HG03565 (cell line): Measurements from ENCODE around the gene PTPRN2.
"Not testable (repeated sequence)": the region's sequence is repeated elsewhere in the genome, so short reads cannot be mapped to it uniquely, and the experiment has no call there.

Experiments used
- ATAC-seq: cut with Tn5 transposase; IDR thresholded peaks from one replicate; pipeline ENCODE4 v1.9.1; 2021; ENCODE audit warnings: mild to moderate bottlenecking, moderate library complexity; ENCODE audit not compliant: unreplicated experiment

Gene PTPRN2

DNA sequence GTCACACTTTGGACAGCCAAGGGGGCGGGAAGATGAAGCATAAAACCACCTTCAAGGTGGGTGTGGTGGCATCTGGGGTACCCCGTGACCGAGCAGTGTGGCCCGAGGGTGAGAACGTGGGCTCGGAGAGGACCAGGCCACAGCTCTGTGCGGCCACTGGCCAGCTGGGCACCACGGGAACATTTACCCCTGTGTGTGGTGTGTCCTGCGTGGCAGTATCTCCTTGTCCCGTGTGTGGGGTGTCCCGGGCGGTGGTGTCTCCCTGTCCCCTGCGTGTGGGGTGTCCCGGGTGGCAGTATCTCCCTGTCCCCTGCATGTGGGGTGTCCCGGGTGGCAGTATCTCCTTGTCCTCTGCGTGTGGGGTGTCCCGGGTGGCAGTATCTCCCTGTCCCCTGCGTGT is 680.5 kb downstream of the PTPRN2 start:
- ATAC-seq, result no peak

DNA sequence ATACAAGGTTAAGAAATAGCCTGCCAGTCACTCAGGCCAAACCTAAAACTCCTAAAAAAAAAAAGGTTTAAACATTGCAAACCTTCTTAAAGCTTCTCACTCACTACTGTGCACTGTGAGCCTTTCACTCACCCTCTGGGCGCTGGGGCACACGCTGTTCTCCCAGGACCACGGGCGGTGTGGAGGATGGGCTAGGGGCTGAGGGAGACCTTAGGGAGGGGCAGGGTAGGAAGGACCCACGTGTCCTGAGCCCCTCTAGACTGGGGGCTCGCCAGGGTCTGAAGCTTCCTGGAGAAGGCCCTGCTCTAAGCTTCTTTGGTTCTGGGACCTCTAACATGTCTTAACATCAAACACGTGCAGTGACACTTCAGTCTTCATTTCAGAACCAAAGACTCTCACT is 681.0 kb downstream of the PTPRN2 start:
- no peak for ATAC-seq

DNA sequence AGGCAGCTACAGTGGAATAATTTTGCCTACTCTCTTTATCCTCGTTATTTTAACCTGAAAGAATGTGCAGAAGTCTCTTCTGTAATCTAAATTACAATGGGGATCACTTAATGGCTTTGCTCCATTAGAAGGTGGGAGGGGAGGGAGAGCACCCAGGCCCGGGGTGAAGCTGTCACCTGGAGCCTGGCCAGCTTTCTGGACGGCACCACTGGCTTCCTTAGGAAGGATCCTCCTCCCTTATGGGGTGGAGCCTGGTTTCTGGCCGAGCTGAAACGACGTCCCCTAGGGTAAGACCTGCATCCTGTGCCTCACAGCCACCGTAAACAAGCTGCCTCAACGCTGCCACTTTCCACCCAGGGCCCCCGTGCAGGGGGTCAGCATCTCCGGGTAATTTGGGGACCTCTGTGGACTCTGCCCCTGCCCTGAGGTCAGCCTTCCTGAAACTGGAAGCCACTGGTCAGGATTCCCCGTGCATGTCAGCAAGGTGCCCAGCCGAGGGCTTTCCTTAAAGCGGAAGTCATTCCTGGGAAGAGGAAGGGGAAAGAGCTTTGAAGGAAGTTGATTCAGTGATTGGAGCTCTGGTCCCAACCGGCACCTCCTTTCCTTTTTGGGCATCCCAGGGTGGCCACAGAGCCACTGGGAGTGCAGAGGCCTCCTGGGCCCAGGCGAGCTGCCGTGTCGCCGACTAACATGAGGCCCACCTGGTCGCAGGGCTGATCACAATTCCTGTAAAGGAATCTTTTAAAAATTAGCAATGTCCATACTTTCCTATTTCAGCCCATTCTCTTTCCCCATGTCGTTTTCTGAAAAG is 681.8 kb downstream of the PTPRN2 start:
- ATAC-seq, result no peak

DNA sequence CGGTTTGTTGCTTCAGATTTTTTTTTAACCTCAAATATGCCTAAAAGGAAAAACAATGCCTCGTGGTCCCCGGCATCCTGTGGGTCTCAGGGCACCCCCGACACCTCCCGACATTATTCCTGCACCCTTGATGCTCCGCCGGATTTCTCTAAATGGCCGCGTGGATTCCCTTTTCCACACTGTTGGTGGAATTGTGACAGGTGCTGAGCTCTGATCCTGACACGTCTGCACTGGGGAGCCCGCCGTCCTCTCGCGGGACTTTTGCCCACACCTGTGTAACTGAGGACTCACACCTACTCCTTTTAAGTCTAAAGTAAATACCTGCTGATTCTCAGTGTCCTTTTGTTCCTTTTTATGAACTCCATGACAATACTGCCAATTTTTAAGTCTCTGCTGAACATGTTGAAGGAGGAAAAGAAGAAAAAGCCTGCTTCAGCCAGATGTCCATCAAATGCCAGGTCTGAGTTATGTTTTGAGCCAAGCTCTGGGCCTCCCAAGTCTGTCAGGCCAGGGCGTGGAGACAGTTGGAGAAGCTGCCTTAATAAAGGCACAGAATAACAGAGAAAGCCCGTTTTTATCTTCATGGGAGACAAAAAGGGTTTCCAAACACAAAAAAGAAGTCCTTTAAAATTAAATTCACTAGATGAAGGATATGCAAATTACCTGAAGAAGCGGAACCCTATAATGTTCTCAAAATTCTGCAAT is 682.6 kb downstream of the PTPRN2 start:
- ATAC-seq, result no peak

DNA sequence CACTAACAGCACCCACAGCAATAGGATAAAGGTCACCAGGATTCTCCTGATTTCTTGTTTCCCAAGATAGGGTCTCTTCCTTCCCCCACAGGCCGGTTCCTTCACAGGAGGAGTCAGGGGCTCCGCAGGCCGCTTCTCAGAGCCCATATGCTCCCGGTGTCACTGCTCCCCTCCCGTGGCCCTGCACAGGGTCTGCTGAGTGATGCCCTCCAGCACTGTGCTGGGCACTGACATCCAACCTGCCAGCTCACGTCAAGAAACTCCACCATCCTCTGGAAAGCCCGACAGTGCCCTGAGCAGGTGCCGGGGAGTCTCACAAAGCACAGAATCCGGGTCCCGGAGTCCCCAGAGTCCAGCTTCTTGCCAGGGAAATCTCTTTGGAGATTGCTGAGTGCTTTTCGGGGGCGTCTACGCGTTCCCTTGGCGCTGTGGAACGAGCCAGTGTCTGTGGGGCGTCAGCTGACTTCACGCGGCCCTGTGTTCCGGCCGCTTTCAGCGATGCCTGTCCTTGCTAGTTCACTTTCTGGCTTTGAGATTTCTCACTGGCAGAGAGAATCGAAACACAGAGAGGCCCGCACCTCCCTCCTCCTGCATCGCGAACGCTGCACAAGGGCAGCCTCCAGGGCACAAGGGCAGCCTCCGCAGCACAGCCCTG is 683.3 kb downstream of the PTPRN2 start:
- no peak for ATAC-seq

DNA sequence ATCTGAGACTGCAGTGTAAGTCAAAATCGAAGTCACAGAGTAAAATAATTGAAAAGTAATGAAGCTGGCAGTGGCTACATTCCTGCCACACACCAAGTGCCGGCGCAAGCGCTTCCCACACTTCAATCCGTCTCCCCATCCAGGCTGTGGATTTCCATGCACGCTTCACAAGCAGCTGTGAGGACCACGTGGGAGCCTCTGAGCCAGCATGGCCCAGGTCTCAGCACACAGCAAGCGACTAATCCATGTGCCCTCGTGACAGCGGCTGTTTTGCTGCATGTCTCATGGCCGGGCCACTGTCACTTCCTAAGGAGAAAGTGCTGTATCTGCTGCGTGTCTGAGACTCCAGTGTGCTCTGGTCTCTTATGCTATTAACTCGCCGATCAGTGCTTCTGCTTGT is 683.9 kb downstream of the PTPRN2 start:
- ATAC-seq, result no peak

DNA sequence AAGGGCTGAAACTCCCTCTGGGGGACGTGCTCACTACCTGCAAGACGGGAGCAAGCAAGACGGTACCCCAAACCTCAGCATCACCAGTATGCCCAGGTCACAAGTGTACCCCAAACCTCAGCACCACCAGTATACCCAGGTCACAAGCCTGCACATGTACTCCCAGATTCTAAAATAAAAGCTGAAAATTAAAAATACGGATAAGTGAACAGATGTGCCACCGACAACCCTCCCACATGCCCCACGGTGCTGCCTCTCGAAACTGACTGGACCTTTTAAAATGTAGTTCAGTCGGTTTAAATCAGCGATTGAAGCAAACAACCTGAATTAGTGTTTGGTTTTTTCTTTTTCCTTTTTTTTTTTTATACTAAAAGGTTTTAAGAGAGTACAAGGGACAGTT is 684.3 kb downstream of the PTPRN2 start:
- no peak for ATAC-seq

DNA sequence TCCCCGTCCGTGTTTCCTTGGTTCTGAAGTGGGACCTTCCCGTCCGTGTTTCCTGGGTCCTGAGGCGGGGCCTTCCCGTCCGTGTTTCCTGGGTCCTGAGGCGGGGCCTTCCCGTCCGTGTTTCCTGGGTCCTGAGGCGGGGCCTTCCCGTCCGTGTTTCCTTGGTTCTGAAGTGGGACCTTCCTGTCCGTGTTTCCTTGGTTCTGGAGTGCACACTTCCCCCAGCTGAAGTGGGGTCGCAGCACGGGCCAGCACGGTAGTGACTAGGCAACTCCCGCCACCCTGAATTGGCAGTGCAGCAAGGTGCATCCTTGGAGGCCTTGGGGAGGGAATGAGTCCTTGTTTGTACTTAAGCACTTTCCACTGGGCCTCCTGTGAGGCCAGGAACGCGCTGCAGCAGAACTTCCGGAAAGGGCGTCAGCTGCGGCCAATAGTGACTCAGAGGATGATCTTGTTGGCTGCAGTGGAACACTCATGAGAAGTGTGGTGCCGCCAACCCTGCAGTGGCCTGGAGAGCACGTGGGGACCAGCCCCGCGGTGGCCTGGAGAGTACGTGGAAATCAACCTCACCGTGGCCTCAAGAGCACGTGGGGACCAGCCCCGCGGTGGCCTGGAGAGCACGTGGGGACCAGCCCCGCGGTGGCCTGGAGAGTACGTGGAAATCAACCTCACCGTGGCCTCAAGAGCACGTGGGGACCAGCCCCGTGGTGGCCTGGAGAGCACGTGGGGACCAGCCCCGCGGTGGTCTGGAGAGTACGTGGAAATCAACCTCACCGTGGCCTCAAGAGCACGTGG is 685.6 kb downstream of the PTPRN2 start:
- ATAC-seq, result not testable (repeated sequence)

DNA sequence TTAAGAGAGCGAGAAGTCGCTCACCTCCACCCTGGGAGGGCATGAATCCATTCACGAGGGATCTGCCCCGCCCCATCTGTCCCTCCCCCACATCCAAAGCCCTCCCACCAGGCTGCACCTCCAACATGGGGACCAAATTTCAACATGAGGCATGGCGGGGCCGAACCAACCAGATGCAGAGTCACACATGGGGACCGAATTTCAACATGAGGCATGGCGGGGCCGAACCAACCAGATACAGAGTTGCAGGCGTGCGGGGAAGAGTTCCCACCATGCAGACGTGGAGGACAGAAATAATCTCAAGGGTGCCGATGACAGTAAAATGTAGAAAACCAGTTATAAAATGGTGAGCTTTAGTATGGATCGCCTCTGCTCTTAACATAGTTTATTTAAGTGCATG is 686.5 kb downstream of the PTPRN2 start:
- no peak for ATAC-seq

DNA sequence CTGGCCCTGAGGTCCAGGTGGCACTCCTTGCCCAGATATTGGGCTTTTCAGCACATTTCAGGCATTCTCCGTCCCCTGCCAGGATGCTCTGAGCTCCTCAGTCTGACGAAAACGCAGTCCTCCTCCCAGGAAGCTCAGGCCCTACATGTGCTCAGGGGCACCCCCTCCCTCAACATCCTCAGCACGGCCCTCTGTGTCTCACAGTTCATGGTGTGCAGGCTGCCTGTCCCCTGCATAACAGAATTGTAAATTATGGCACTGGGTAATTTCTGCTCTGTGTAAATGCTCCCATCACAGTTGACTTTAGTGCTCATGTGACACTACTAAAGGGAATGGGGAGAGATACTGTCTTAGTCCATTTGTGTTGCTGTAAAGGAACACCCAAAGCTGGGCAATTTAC is 687.1 kb downstream of the PTPRN2 start:
- ATAC-seq, result no peak

DNA sequence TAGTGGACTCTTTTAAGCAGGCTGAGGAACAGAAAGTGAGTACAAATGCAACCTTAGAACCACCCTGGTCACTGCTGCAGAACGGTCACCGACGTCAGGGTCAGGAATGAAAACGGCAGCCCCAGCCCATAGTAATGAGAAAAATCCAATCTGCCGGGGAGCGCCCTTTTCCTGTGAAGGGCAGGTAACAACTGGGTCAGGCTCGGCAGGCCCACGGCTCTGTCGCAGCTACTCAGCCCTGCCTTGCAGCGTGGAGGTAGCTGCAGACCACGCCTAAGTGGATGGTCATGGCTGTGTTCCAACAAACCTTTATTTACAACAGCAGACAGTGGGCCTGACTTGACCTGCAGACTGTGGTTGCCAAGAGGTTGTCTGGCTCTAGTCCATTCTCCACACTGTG is 687.6 kb downstream of the PTPRN2 start:
- ATAC-seq, result no peak

DNA sequence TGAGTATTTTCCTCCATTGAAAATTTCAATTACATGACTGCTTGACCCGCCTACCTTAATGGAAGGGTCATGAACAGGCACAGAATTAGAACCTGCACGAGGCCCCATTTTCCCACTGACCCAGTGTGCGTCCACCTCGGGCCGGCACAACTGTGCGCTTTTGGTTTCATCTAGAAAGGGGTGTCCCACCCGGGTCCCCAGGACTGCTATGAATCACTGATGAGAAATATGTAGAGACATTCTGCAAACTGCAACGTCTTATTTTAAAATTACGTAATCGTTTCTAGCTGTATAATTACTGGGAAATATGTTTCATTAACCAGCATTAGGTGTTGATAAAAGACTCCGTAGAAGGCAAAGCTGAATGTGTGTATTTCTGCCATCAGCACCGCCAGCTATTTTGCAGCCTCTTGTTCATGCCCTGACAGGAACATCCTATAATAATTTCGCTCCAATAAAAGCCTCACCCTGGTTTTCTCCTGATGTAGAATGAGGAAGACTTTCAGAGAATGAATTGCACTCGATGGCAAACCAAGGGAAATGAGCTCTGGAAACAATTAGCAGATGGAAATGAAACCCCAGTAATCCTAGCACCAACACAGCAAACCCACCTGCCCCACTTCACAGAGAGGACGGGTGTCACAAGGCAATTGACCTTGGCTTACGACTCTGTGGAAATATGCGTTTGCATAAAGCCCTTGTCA is 688.7 kb downstream of the PTPRN2 start:
- no peak for ATAC-seq

DNA sequence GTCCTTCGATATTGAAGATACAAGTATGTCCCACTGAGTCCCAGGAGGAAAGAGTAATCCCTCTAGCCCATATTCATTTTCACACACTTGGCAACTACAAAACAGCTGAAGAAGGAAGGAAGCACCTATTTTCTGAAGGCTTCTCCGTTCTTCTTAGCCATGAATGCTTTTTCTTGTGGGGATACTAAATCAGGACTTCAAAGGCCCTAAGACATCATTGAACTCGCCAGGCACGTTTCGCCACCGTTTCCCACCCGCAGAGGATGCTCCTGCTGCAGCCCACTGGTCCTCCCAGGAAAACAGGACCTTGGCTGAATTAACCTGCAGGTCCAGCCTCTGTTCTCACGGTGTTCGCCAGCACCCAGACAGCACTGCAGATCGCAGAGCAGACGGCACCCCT is 689.4 kb downstream of the PTPRN2 start:
- no peak for ATAC-seq

DNA sequence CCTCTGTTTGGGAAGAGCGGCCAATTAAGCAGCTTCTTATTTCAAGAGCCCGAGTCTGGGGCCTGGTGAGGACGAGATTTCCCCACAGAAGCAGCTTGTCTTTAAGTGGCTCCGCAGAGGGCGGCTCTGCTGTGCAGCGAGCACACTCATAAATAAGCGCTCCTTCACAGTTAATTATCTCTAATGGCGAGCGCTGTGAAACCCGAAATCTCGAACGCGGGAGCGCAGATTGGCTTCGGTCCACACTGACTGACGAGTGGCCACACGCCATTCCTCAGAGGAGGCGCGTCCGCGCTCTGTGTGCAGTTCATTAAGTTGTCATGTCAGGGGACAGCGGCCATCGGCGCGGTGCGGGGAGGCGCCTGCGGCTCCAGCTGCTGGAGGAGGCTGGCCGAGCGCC is 689.9 kb downstream of the PTPRN2 start:
- no peak for ATAC-seq

DNA sequence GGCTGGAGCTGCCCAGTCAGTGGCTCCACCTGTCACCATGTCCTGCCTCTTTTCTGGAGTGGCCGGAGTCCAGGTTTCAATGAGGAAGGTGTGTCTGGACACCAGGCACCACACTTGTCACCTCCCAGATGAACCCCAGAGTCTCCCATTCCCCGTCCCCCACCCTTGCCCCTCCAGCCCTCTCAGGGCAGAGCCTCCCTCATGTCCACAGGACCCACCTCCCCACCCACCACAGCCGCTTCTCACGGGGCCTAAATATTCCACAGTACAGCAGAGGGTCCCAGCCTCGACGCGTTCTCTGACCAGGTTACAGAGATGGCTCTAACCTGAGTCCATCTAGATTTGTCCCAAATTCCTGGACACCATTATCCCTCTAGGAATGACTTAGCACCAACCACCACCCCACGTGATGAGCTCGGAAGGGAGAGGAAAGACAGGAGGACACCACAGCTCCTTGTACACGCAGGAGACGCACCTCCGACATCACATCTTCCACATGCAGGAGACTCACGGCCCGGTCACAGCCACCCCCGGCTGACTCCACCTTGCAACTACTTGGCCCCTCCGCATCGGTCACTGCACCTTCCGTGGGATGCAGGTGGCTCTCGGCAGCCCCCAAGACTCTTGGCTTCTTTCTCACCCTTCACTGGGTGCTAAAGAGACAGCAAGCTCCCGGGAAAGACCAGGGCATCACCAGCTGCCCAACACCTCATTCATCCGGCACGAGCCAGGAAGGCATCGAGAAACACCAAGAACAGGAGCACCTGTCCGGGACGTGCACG is 690.7 kb downstream of the PTPRN2 start:
- no peak for ATAC-seq

DNA sequence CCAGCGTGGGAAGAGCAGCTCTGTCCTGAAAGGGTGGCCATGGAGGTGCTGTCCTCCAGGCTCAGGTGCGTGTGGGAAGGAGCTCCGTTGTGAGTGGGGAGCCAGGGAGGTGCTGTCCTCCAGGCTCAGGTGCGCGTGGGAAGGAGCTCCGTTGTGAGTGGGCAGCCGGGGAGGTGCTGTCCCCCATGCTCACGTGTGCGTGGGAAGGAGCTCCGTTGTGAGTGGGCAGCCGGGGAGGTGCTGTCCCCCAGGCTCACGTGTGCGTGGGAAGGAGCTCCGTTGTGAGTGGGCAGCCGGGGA is 691.3 kb downstream of the PTPRN2 start:
- not testable (repeated sequence) for ATAC-seq

DNA sequence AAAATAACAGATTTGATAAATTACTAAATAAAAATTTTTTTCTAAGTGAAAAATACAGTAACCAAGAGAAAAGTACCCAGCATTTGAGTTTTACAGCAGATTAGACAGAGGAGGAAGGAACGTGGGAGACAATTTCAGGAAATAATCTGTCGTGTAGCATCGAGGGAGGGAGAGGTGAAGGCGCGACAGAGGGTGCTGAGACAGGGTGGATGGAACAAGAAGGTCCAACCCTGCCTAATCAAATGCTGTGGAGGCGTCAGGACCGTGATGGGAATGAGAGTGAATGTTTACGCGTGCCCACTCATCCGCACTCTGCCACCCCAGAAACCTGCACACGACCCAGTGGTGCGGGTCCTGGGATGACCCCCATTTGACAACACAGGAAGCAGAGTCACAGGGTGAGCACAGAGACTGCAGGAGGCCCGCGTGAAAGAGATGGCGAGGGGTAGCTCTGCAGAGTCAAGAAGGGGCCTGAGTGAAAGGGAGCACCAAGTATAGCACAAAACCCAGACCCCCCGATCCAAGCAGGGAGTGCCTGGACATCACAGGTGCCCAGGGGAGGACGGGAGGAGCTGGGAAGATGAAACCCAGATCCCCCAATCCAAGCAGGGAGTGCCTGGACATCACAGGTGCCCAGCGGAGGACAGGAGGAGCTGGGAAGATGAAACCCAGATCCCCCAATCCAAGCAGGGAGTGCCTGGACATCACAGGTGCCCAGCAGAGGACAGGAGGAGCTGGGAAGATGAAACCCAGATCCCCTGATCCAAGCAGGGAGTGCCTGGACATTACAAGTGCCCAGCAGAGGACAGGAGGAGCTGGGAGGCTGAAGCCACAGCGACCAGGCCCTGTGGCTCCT is 691.9 kb downstream of the PTPRN2 start:
- no peak for ATAC-seq

DNA sequence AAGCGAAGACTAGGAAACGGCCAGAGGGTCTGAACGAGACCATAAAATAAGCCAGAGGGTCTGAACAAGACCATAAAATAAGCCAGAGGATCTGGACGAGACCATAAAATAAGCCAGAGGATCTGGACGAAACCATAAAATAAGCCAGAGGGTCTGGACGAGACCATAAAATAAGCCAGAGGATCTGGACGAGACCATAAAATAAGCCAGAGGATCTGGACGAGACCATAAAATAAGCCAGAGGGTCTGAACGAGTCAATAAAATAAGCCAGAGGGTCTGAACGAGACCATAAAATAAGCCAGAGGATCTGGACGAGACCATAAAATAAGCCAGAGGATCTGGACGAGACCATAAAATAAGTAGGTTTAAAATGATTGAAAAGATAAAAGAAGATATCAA is 692.5 kb downstream of the PTPRN2 start:
- ATAC-seq, result not testable (repeated sequence)

DNA sequence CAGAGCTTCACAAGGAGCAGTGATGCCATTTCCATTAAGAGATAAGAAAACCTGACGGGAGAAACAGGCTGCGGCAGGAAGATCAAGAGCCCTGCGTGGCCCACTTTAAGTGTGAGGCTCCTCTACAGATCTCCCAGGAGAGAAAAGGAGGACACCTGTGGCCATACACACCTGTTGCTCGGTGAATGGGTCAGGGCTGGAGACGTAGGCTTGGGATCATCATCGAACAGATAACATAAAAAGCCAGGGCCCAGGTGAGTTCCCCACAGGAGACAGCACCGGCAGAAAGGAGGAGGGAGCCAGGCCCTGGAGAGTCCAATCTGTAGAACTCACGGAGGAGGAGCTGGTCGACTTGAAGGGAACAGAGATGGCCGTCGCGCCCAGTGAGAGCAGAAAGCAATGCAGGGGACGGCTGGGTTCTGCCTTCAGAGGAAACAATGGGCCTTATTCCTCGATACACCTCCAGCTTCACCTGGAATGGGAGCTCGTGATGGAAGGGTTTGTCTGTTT is 694.0 kb downstream of the PTPRN2 start:
- no peak for ATAC-seq
